ENCODE measurements around the gene SP110. TPM values are rescaled to one million over a fixed set of nuclear protein-coding genes. Genes with fewer than 3 reads are reported as not detected.

SP110 gene
- total RNA-seq, 2 donors from 2014 or later, result 10.8 to 11.6 TPM

GRCh38 chr2:230152334-230152733 is 67.5 kb downstream of the SP110 start:
- no peak overlapping the region for H3K4me3 ChIP-seq
- no peaks in the 10 kb centered on the region for H3K36me3 ChIP-seq
- H3K4me1 ChIP-seq, result no peaks in the 10 kb centered on the region
- DNase-seq, result no peak
- intact Hi-C loops (cut with DNase I), result no loop called here
- H3K27me3 ChIP-seq, result no peaks in the 10 kb centered on the region
- no peaks in the 10 kb centered on the region for H3K9me3 ChIP-seq
- no peak overlapping the region for H3K9ac ChIP-seq (ENCODE audit: low read depth in 2 of 2, low read length in 2 of 2)
- TF ChIP-seq CTCF (IDR thresholded peaks at IDR 0.05), result no peak
- H3K27ac ChIP-seq, result no peak overlapping the region

GRCh38 chr2:230144355-230144754 is 75.4 kb downstream of the SP110 start:
- Histone ChIP-seq H3K4me3 (no peak overlapping the region), H3K27ac (no peak overlapping the region), H3K9ac (ENCODE audit: low read depth in 2 of 2, low read length in 2 of 2) (no peak overlapping the region), H3K27me3 (no peaks in the 10 kb centered on the region), H3K9me3 (no peaks in the 10 kb centered on the region), H3K4me1 (no peaks in the 10 kb centered on the region), H3K36me3 (no peaks in the 10 kb centered on the region)
- DNase-seq, result no peak
- no peak for TF ChIP-seq CTCF (IDR thresholded peaks at IDR 0.05)
- intact Hi-C loops (cut with DNase I), result no loop called here

- TF ChIP-seq CTCF (IDR thresholded peaks at IDR 0.05), result no peak
- Histone ChIP-seq H3K9me3 (no peaks in the 10 kb centered on the region), H3K27me3 (no peaks in the 10 kb centered on the region), H3K4me1 (no peaks in the 10 kb centered on the region), H3K9ac (ENCODE audit: low read depth in 2 of 2, low read length in 2 of 2) (no peak overlapping the region), H3K27ac (no peak overlapping the region), H3K4me3 (no peak overlapping the region), H3K36me3 (no peaks in the 10 kb centered on the region)
- intact Hi-C loops (cut with DNase I), result no loop called here
- no peak for DNase-seq
Observed at GRCh38 chr2:230140667-230141066, 79.1 kb downstream of the SP110 start.

- Histone ChIP-seq H3K9me3 (no peaks in the 10 kb centered on the region), H3K9ac (ENCODE audit: low read depth in 2 of 2, low read length in 2 of 2) (no peak overlapping the region), H3K27ac (no peak overlapping the region), H3K36me3 (no peaks in the 10 kb centered on the region), H3K4me1 (no peaks in the 10 kb centered on the region), H3K4me3 (no peak overlapping the region), H3K27me3 (no peaks in the 10 kb centered on the region)
- intact Hi-C loops (cut with DNase I), result no loop called here
- no peak for DNase-seq
- no peak for TF ChIP-seq CTCF (IDR thresholded peaks at IDR 0.05)
Observed at GRCh38 chr2:230137902-230138539, 81.8 kb downstream of the SP110 start.

GRCh38 chr2:230135130-230135525 is 84.7 kb downstream of the SP110 start:
- intact Hi-C loops (cut with DNase I), result no loop called here
- H3K9me3 ChIP-seq, result no peaks in the 10 kb centered on the region
- H3K4me1 ChIP-seq, result no peaks in the 10 kb centered on the region
- no peaks in the 10 kb centered on the region for H3K27me3 ChIP-seq
- TF ChIP-seq CTCF (IDR thresholded peaks at IDR 0.05), result no peak
- no peaks in the 10 kb centered on the region for H3K36me3 ChIP-seq
- H3K4me3 ChIP-seq, result no peak overlapping the region
- H3K27ac ChIP-seq, result no peak overlapping the region
- H3K9ac ChIP-seq (ENCODE audit: low read depth in 2 of 2, low read length in 2 of 2), result no peak overlapping the region
- no peak for DNase-seq

Data from colonic mucosa (tissue), 4 donors.